ENCODE data around the gene ELFN1.

The ELFN1 gene

GRCh38 chr7:1662101-1662500 lies 8.0 kb upstream of the ELFN1 start:
- peak in 4 of 10 donors; percentile 4 to 44 (median 20) for DNase-seq
- intact Hi-C loops (cut with DNase I) = no loop called here

GRCh38 chr7:1662767-1663166 lies 7.3 kb upstream of the ELFN1 start:
- peak in 5 of 10 donors; percentile 4 to 76 (median 31) for DNase-seq
- intact Hi-C loops (cut with DNase I) = no loop called here

DNA sequence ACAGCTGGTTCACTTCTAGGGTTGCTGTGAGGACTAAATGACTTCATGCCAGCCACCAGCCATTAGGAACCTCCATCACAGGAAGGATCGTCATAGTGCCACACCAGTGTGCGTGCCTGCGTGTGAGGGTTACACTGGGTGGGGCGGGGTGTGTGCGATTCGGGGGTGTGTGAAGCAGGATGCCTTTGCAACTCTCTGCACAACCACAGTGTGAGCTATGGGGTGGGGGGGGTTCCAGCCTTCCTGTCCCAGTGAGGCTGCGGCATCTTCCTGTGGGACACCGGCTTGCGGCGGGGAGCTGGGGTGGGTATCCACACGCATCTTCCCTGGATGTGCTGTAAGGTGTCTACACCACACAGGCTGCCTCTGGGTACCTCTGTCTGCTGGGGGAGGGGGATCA lies 6.9 kb upstream of the ELFN1 start:
- DNase-seq = peak in 5 of 10 donors; percentile 4 to 74 (median 40)

GRCh38 chr7:1663857-1664651 lies 6.0 kb upstream of the ELFN1 start:
- intact Hi-C loops (cut with DNase I) = loop anchor here (2.0 kb wide), 1 partner anchor 545 kb away; no protein-coding TSS in a partner anchor
- peak in 7 of 10 donors; percentile 4 to 69 (median 24) for DNase-seq

More for the DNA sequence above, 6.9 kb upstream of the ELFN1 start:
- intact Hi-C loops (cut with DNase I) = no loop called here

DNA sequence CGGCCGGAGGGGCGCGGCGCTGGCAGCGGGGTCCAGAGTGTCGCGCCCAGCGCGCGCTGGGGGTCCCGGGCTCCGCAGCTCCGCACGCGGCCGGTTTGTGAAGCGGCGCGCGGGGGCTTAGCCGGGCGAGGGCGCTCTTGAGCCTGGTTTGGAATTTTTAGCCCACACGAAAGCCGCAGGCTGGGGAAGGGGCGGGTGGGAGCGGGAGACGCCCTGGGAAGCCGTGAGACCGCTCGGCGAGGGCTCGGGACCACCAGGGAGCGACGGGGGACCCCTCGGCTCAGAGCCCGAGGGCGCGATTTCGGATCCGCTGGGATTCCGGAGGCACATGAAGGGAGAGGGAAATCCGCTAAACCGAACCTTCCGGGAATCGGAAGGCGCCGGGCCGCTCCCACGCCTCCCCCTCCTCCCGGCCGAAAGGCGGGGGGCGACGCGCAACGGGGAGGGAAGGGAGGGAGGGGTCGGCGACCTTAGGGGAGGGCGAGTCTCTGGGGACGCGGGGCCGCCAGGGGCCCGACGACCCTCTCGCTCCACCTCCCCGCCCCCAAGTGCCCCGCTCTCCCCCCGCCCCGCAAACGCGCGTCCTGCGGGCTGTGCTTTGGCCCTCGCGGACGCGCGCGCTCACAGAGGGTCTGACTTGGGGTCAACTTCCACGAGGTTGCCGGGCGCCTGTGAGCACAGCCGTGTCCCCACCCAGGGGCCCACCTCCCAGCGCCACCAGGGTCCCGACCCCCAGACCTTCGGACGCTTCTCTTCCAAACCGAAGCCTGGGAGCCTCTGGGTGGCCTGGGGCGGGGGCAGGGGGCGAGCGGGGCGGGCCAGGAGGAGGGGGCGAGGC lies 5.1 kb upstream of the ELFN1 start:
- intact Hi-C loops (cut with DNase I) = loop anchor here (2.0 kb wide), 1 partner anchor 544 kb away; no protein-coding TSS in a partner anchor
- DNase-seq = peak in 9 of 10 donors; percentile 42 to 94 (median 71)

- peak in 5 of 10 donors; percentile 12 to 86 (median 73) for DNase-seq
- intact Hi-C loops (cut with DNase I) = loop anchor here (2.0 kb wide), 1 partner anchor 543 kb away; no protein-coding TSS in a partner anchor
Observed at GRCh38 chr7:1665549-1666316, 4.3 kb upstream of the ELFN1 start.

DNA sequence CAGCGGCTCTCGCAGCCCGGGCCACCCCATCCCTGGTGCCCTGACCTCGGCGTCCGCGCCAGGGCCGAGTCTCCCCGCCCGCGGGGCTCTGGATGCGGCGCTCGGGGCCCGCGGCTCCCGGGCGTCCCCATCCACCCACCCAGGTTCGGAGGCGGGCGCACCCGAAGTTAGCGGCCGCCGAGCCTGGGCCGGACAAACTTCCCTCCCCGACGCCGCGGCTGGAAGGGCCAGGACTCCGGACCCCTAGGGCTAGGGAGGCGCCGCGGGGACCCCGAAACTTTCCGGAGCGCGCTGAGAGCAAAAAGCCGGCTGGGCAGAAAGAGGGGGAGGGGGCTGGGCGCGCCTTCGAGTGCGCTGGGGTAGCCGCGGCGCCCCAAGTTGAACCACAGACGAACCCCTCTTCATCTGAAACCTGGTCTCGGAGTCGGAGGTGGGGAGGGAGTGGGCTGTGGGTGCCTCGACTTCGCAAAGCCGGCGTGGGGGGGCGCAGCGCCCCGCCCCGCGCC lies 3.7 kb upstream of the ELFN1 start:
- intact Hi-C loops (cut with DNase I) = no loop called here
- DNase-seq = peak in 5 of 10 donors; percentile 7 to 69 (median 40)

DNA sequence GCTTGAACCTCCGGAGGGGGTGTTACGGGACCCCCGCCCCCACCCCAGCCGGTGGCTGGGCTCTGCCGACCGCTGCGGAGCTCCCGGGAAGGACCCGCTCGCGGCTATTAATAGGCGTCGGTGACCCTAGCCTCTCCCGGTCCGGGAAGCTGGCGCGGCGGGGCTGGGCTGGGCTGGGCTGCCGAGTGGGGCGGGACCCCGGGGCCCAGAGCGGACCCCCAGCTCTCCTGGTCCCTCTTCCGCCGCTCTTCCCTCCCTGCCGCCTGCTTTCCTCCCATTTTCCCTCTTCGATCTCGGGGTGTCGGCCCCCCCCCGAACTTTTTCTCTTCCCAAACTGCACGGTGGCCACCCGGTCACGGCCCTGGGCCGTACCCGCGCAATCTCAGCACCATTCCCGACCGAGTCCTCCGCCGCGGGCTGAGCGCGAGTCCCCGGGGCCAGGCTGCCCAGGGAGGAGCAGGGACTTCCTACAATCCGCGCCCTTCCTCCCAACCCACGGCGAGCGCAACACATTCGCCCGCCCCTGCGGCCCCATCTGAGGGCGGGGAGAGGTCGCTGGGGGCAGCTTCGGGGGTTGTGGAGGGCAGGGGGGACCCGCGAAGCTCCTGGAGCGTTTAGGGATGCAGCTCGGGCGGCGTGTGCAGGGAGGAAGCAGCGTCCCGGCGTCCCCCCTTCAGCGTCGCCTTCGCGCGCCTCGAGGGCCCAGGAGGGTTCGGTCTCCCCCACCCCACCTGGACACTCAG lies 3.1 kb upstream of the ELFN1 start:
- peak in 4 of 10 donors; percentile 7 to 75 (median 70) for DNase-seq
- intact Hi-C loops (cut with DNase I) = no loop called here

- DNase-seq = peak in 5 of 10 donors; percentile 4 to 64 (median 57)
- intact Hi-C loops (cut with DNase I) = no loop called here
Observed at GRCh38 chr7:1667566-1668395, 2.3 kb upstream of the ELFN1 start.

DNA sequence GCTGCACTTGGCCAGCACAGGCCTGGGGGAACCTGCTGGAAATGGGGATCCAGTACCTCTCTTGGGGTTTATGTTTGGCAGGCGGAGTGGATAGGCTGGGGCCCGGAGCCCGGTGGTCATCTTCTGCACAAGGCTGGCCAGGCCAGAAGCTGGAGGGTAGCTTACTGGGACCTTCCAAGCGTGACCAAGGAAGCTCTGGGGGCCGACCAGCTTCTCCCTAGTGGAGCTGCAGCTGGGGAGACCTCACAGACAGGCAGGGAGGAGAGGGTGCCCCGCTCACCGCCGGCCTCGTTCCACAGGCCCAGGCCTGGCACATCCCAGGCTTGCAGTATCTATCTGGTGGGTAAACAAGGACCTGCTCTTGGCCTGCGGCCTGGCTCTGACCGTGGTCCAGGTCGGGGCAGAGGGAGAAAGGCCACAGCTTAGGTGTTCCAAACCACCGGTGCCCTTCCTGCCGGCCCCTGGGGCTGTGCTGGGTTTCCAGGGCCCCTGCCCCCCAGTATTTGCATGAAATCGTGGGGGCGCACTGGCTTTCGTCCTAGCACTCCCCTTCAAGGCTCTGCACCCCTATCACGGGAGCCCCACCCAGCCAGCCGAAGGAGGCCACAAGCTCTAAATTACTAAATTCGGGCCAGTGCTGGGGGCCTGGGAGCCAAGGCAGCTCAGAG lies 1.5 kb upstream of the ELFN1 start:
- intact Hi-C loops (cut with DNase I) = no loop called here
- peak in 6 of 10 donors; percentile 11 to 84 (median 44) for DNase-seq

- peak in 5 of 10 donors; percentile 4 to 81 (median 63) for DNase-seq
- intact Hi-C loops (cut with DNase I) = no loop called here
Observed at GRCh38 chr7:1669064-1669951, 769 bp upstream of the ELFN1 start.

DNA sequence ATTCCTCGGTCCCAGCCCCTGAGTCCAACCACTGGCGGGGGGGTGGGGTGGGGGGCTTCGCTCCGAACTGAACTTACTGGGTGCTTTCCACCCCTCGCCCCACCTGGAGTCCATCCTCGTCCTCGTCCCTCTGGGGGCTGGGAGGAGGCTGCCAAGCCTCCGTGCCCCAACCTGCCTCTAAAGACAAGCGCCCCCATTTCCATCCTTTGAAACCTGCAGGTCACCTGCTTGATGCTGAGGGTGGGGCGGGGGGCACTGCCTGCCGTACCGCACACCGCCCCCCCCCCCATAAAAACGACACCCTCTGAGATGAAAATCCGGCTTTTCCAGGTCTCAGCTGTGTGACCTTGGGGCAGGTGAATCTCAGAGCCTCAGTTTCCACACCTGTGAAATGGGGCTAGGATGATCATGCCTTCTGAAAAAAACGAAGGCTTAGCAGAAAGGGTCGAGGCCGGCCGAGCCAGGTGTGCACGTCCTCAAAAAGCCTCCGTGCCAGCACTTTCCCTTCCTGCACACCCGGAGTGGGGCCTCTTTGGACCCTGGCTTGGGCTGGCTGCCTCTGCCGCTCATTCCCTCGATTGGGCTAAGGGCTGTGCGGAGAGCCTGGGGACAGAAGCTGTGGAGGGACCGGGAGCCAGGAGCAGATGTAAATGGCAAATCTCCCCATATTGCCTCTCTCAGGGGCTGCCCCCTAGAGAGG lies 967 bp downstream of the ELFN1 start:
- DNase-seq = peak in 4 of 10 donors; percentile 5 to 71 (median 36)
- intact Hi-C loops (cut with DNase I) = no loop called here

- intact Hi-C loops (cut with DNase I) = no loop called here
- peak in 5 of 10 donors; percentile 5 to 78 (median 59) for DNase-seq
Observed at GRCh38 chr7:1671594-1672451, 1.7 kb downstream of the ELFN1 start.

DNA sequence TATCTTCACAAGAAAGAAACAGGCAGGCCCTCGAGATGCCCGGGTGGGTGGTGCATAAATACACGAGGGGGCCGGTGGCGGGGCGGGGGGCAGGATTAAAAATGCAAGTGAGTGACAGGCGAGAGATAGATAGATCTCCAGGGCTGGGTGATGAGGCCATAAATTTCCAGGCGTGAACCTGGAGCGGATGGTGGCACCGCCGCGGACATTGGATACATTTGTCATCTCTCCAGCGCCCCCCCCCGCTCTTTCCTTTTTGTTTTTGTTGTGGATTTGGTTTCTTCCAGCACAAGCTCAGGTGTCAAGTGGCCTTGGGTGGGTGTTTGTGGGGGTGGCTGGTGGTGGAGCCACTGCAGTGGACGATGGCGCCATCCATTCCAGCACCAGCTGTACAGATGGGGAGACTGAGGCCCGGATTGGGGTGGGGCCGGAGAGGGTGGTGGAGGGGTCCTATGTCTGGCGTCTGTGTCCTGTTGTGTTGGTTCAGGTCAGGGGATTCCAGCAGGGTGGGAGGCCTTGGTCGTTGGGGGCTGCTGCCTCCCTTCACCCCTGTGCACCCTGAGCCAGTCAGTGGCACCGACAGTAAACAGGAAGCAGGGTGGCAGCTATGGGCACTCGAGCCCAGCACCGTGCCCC lies 2.9 kb downstream of the ELFN1 start:
- DNase-seq = peak in 5 of 10 donors; percentile 5 to 52 (median 39)
- intact Hi-C loops (cut with DNase I) = no loop called here

Measured in posterior cingulate gyrus (tissue), 11 donors.